A549 (cell line): ENCODE measurements around the gene MDFIC. TPM values are rescaled to one million over a fixed set of nuclear protein-coding genes. Genes with fewer than 3 reads are reported as not detected.

Experiments
- ATAC-seq, 2 experiments: fragments of 200-7000 bp in 1 of 2; fragments of >200 bp in 1 of 2; cut with Nextera tagmentation in 1 of 2; cut with Tn5 transposase in 1 of 2; 3 replicates each; pipeline versions ENCODE4 v1.8.0 to v1.9.1; 2018 to 2020; ENCODE audit warnings: mild to moderate bottlenecking in 1 of 2, moderate library complexity in 1 of 2
- CTCF ChIA-PET: fragments of 300-600 bp; sonication (Branson Sonifier 250); formaldehyde crosslinking; extraction: SDS; loops from one replicate; lab custom pipeline; 2021; ENCODE audit warnings: antibody characterized with exemption, inconsistent platforms; lab: Yijun Ruan, JAX
- POLR2A ChIA-PET: fragments of 350-600 bp; formaldehyde crosslinking; extraction: SDS; loops from one replicate; lab custom pipeline; 2021; ENCODE audit warnings: antibody characterized with exemption, inconsistent platforms; lab: Yijun Ruan, JAX
- DNase-seq, 2 experiments: peaks; one replicate each; pipeline versions ENCODE4 v3.0.0 to v3.0.0-alpha.2; 2011 to 2016; ENCODE audit warnings: low read depth in 1 of 2, low spot score in 1 of 2
- FAIRE-seq: peaks from 2 replicates; lab custom pipeline; 2011; peaks lifted over from hg19 to GRCh38; lab: Jason Lieb, UNC
- H3K27ac ChIP-seq, 2 experiments: fragments of >200 bp; sonication (Bioruptor Twin); formaldehyde crosslinking; 3 replicates each; pipeline ENCODE4 v1.5.1; 2016 to 2017
- H3K4me1 ChIP-seq: fragments of >200 bp; sonication (Bioruptor Twin); formaldehyde crosslinking; 3 replicates; pipeline ENCODE4 v1.6.1; 2016
- H3K4me2 ChIP-seq: fragments of >200 bp; sonication (Bioruptor Twin); formaldehyde crosslinking; 3 replicates; pipeline ENCODE4 v1.6.1; 2016
- H3K4me3 ChIP-seq: fragments of >200 bp; sonication (Bioruptor Twin); formaldehyde crosslinking; 3 replicates; pipeline ENCODE4 v1.5.1; 2016
- H3K9me3 ChIP-seq: fragments of >200 bp; sonication (Bioruptor Twin); formaldehyde crosslinking; 3 replicates; pipeline ENCODE4 v1.6.1; 2016
- CBX2 ChIP-seq: fragments of 200-600 bp; sonication (generic); IDR thresholded peaks from 2 replicates; pipeline ENCODE4 v1.6.1; 2016; ENCODE audit warnings: low read depth, mild to moderate bottlenecking, borderline replicate concordance
- CHD4 ChIP-seq: fragments of 200-600 bp; sonication (generic); IDR thresholded peaks from 2 replicates; pipeline ENCODE4 v1.6.1; 2016; ENCODE audit warnings: antibody characterized with exemption, mild to moderate bottlenecking, borderline replicate concordance
- E2F6 ChIP-seq: IDR thresholded peaks from 2 replicates; pipeline ENCODE4 v1.6.1; 2012; ENCODE audit warnings: low read depth, borderline replicate concordance
- EHF ChIP-seq: fragments of 250-450 bp; sonication (Bioruptor Pico); IDR thresholded peaks from 2 replicates; pipeline ENCODE4 v1.5.0; 2020; ENCODE audit warnings: mild to moderate bottlenecking
- EHMT2 ChIP-seq: fragments of 200-600 bp; sonication (generic); IDR thresholded peaks from 2 replicates; pipeline ENCODE4 v1.6.1; 2016; ENCODE audit warnings: antibody characterized with exemption, low read depth, mild to moderate bottlenecking, moderate library complexity
- ELK1 ChIP-seq: fragments of 150-350 bp; IDR thresholded peaks from 2 replicates; pipeline ENCODE4 v1.6.1; 2014; ENCODE audit warnings: low read depth, mild to moderate bottlenecking, low read length
- FOXS1 ChIP-seq: fragments of 250-450 bp; sonication (Bioruptor Pico); IDR thresholded peaks from 2 replicates; pipeline ENCODE4 v1.5.0; 2020; ENCODE audit warnings: mild to moderate bottlenecking, moderate library complexity
- HOXA7 ChIP-seq: fragments of 250-450 bp; sonication (Bioruptor Pico); IDR thresholded peaks from 2 replicates; pipeline ENCODE4 v1.5.0; 2020; ENCODE audit warnings: mild to moderate bottlenecking, moderate library complexity
- JUN ChIP-seq, 2 experiments: fragments of >200 bp; sonication (Bioruptor Twin); formaldehyde crosslinking; IDR thresholded peaks; 2 replicates in 1 of 2; 3 replicates in 1 of 2; pipeline ENCODE4 v1.6.1; 2016 to 2017
- JUNB ChIP-seq: fragments of >200 bp; sonication (Bioruptor Twin); formaldehyde crosslinking; IDR thresholded peaks from 2 replicates; pipeline ENCODE4 v1.6.1; 2016
- MAZ ChIP-seq: fragments of 150-350 bp; IDR thresholded peaks from 2 replicates; pipeline ENCODE4 v1.6.1; 2014; ENCODE audit warnings: antibody characterized with exemption, low read depth, low read length, borderline replicate concordance
- NFE2L2 ChIP-seq: fragments of 150-350 bp; conservative IDR thresholded peaks from 2 replicates; pipeline ENCODE4 v1.6.1; 2014; ENCODE audit warnings: low read length
- PHF8 ChIP-seq: fragments of 200-600 bp; sonication (generic); IDR thresholded peaks from 2 replicates; pipeline ENCODE4 v1.6.1; 2016; ENCODE audit warnings: low read depth, mild to moderate bottlenecking, antibody characterized with exemption, moderate library complexity, borderline replicate concordance
- POLR2A ChIP-seq: IDR thresholded peaks from 2 replicates; pipeline ENCODE4 v1.6.1; 2012; ENCODE audit warnings: mild to moderate bottlenecking, low read length
- RAD21 ChIP-seq, 2 experiments: fragments of >200 bp in 1 of 2; sonication (Bioruptor Twin) in 1 of 2; formaldehyde crosslinking in 1 of 2; IDR thresholded peaks in 1 of 2; conservative IDR thresholded peaks in 1 of 2; 2 replicates in 1 of 2; 3 replicates in 1 of 2; pipeline ENCODE4 v1.6.1; 2012 to 2018; ENCODE audit warnings: inconsistent platforms in 1 of 2
- RFX5 ChIP-seq: fragments of 450-650 bp; IDR thresholded peaks from 2 replicates; pipeline ENCODE4 v1.7.1; 2014; ENCODE audit warnings: antibody characterized with exemption, mild to moderate bottlenecking, moderate library complexity
- SMC3 ChIP-seq: fragments of >200 bp; sonication (Bioruptor Twin); formaldehyde crosslinking; IDR thresholded peaks from 3 replicates; pipeline ENCODE4 v1.6.1; 2018; ENCODE audit warnings: inconsistent platforms
- WGBS: methylation state at CpG from one replicate; pipeline ENCODE4 v1.1.6; 2017; ENCODE audit errors: missing lambda C conversion rate; 5-methylcytosine and 5-hydroxymethylcytosine counted together
- polyA plus RNA-seq, 4 experiments: library from polyadenylated mRNA; depleted of rRNA in 3 of 4; stranded (reverse); fragments of >200 nt; fragmentation: RNase III in 1 of 4; extraction: RNeasy Plus Mini Kit Qiagen cat#74134 plus additional on column Dnase treatment in 1 of 4; gene quantifications; 2 replicates in 3 of 4; 3 replicates in 1 of 4; pipeline ENCODE4 v1.2.3, GENCODE V29; 2011 to 2017
- TF ChIP-seq, protein P1 (sequence below): fragments of >200 bp; sonication (Bioruptor Twin); formaldehyde crosslinking; IDR thresholded peaks from 3 replicates; pipeline ENCODE4 v1.6.1; 2016

The MDFIC gene
- polyA plus RNA-seq, 2 of the 4 experiments (the other 2 are of a cell fraction) = 19.5 to 30.6 TPM

- Histone ChIP-seq H3K4me3 (no peak overlapping the region), H3K9me3 (no peaks in the 10 kb centered on the region), H3K4me1 (peaks cover 10% of the 10 kb centered on the region), H3K4me2 (no peak overlapping the region)
- CTCF ChIA-PET = no interaction called here
- no peak for ATAC-seq
- WGBS = 68% methylated on average over 3 of the region's 3 CpGs
- DNase-seq = no peak
- FAIRE-seq = no peak
- TF ChIP-seq EHF (CRISPR knock-in tag) (no peak), HOXA7 (CRISPR knock-in tag) (no peak), CHD4 (no peak)
- TF ChIP-seq, all 56 proteins: peak for 0
- POLR2A ChIA-PET = no interaction called here
- H3K27ac ChIP-seq = no peak overlapping the region
Measured at GRCh38 chr7:114919587-114919986, 2.3 kb upstream of the MDFIC start.

DNA sequence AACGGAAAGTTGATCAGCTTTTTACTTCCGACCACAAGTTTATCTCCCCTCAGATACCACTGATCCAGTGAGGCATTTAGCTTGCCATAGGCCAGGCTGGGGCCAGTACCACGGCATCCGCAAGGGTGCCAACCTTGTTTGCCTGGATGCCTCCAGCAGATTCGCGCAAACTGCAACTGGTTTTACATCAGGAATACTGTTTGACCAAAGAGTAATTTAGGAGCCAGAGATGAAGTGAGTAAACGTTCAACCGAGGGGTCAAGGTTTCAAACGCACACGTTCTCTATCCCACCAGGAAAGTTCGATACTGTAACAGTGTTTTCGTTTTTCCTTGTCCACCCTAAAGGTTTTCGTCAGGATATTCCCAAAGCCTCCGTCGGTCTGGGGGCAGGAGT is 266 bp upstream of the MDFIC start:
- Histone ChIP-seq H3K4me1 (peaks cover 10% of the 10 kb centered on the region), H3K27ac (peak overlapping the region; percentile 89 to 94), H3K4me3 (peak overlapping the region; percentile 75), H3K4me2 (peak overlapping the region; percentile 77), H3K9me3 (no peaks in the 10 kb centered on the region)
- ChIA-PET POLR2A (interaction anchor here (0.5 to 0.7 kb wide), 3 partner anchors 35 to 396 kb away, joined by 3 read pairs; no protein-coding TSS in a partner anchor), CTCF (interaction anchor here (1.0 to 1.2 kb wide), 3 partner anchors 9 to 169 kb away, joined by 3 to 4 read pairs (median 3); no protein-coding TSS in a partner anchor)
- TF ChIP-seq RFX5 (peak; percentile 90), ELK1 (no peak)
- ATAC-seq (peak; percentile 75 to 80), FAIRE-seq (no peak), DNase-seq (peak; percentile 39 to 72)
- 27% methylated on average over 15 of the region's 15 CpGs for WGBS

GRCh38 chr7:114922652-114923402 is 933 bp downstream of the MDFIC start:
- Histone ChIP-seq H3K9me3 (no peaks in the 10 kb centered on the region), H3K4me3 (peak overlapping the region; percentile 75), H3K27ac (peak overlapping the region; percentile 89 to 94), H3K4me2 (peak overlapping the region; percentile 77), H3K4me1 (peaks cover 10% of the 10 kb centered on the region)
- ChIA-PET POLR2A (no interaction called here), CTCF (interaction anchor here (1.0 kb wide), 1 partner anchor 221 kb away, joined by 3 read pairs; no protein-coding TSS in a partner anchor)
- TF ChIP-seq EHMT2 (no peak), POLR2A (peak; percentile 42), JUNB (no peak), SMC3 (0 out of 3 replicates have a peak, but pooled peaks have one; percentile 10), E2F6 (0 out of 2 replicates have a peak, but pooled peaks have one; percentile 23), PHF8 (0 out of 2 replicates have a peak, but pooled peaks have one; percentile 11), MAZ (no peak), NFE2L2 (no peak), FOXS1 (no peak), RAD21 (conservative IDR thresholded peaks at IDR 0.05 in 1 of 2, IDR thresholded peaks at IDR 0.05 in 1 of 2) (0 out of 5 replicates have a peak, but pooled peaks of 1 of the 2 experiments have one; percentile 22), CBX2 (no peak), JUN (IDR thresholded peaks at IDR 0.05) (0 out of 5 replicates have a peak, but pooled peaks of 1 of the 2 experiments have one; percentile 22)
- TF ChIP-seq, protein P1, sequence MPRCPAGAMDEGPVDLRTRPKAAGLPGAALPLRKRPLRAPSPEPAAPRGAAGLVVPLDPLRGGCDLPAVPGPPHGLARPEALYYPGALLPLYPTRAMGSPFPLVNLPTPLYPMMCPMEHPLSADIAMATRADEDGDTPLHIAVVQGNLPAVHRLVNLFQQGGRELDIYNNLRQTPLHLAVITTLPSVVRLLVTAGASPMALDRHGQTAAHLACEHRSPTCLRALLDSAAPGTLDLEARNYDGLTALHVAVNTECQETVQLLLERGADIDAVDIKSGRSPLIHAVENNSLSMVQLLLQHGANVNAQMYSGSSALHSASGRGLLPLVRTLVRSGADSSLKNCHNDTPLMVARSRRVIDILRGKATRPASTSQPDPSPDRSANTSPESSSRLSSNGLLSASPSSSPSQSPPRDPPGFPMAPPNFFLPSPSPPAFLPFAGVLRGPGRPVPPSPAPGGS = no peak
- under 1% methylated on average over 48 of the region's 51 CpGs for WGBS
- FAIRE-seq (no peak), ATAC-seq (peak; percentile 65), DNase-seq (peak; percentile 53 to 74)
